Left ventricle myocardium inferior (tissue), 1 donor: Measurements from ENCODE around the gene CIAPIN1. TPM values are rescaled to one million over a fixed set of nuclear protein-coding genes. Genes with fewer than 3 reads are reported as not detected.

Experiments used
- DNase-seq: peaks from one replicate; pipeline ENCODE4 v3.0.0-alpha.2; 2020
- H3K27ac ChIP-seq: fragments of 200-600 bp; replicated peaks from 2 replicates; pipeline ENCODE4 v1.8.0; 2021
- H3K27me3 ChIP-seq: fragments of 200-600 bp; 2 replicates; pipeline ENCODE4 v1.8.0; 2021; ENCODE audit warnings: low read depth
- H3K36me3 ChIP-seq: fragments of 200-600 bp; 2 replicates; pipeline ENCODE4 v1.8.0; 2021
- H3K4me1 ChIP-seq: fragments of 200-600 bp; 2 replicates; pipeline ENCODE4 v1.8.0; 2021
- H3K4me3 ChIP-seq: fragments of 200-600 bp; 2 replicates; pipeline ENCODE4 v1.8.0; 2021; ENCODE audit warnings: mild to moderate bottlenecking, moderate library complexity
- H3K9me3 ChIP-seq: fragments of 200-600 bp; replicated peaks from 2 replicates; pipeline ENCODE4 v1.8.0; 2021
- intact Hi-C: fragments of 100-400 bp; cut with micrococcal nuclease; formaldehyde crosslinking; loops from one replicate; pipeline ENCODE4 v1.11.0; 2022
- total RNA-seq: library from RNA; stranded (reverse); fragmentation: NEBNext Ultra II Directional; extraction: Animal tissue kit (Norgen Biotek cat#: 25700); gene quantifications from one replicate; pipeline ENCODE4 v1.2.1, GENCODE V29; 2021
- TF ChIP-seq, protein P1 (sequence below): fragments of 200-600 bp; IDR thresholded peaks from 2 replicates; pipeline ENCODE4 v1.8.0; 2021; ENCODE audit warnings: antibody characterized with exemption, mild to moderate bottlenecking, borderline replicate concordance
- donor health status: DM: no; HTN: yes; CAD: no; lungs with severe emphysema.

Gene CIAPIN1
- total RNA-seq, 1 donor from 2014 or later: 43.2 TPM

DNA sequence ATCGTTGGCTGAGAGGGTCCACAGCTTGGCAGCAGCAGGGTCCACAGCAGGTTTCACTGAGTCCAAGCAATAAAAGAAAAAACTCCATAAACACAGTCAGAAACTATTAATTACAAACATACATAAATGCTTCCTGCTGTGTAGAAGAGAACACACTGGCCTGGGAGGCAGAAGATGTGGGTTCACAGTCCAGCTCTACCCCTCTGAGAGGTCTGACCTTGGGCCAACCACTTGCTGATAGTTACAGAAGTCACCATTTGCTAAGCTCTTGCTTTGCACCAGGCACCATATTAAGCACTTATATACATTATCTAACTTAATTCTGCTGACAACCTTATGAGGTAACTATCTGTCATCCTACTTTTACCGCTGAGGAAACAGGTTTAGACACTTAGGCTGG is 14.7 kb downstream of the CIAPIN1 start:
- intact Hi-C loops: no loop called here
- H3K9me3 ChIP-seq: no peaks in the 10 kb centered on the region
- no peak for DNase-seq
- H3K27ac ChIP-seq: no peak overlapping the region
- TF ChIP-seq, protein P1, sequence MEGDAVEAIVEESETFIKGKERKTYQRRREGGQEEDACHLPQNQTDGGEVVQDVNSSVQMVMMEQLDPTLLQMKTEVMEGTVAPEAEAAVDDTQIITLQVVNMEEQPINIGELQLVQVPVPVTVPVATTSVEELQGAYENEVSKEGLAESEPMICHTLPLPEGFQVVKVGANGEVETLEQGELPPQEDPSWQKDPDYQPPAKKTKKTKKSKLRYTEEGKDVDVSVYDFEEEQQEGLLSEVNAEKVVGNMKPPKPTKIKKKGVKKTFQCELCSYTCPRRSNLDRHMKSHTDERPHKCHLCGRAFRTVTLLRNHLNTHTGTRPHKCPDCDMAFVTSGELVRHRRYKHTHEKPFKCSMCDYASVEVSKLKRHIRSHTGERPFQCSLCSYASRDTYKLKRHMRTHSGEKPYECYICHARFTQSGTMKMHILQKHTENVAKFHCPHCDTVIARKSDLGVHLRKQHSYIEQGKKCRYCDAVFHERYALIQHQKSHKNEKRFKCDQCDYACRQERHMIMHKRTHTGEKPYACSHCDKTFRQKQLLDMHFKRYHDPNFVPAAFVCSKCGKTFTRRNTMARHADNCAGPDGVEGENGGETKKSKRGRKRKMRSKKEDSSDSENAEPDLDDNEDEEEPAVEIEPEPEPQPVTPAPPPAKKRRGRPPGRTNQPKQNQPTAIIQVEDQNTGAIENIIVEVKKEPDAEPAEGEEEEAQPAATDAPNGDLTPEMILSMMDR: no peak
- no peaks in the 10 kb centered on the region for H3K27me3 ChIP-seq
- no peaks in the 10 kb centered on the region for H3K4me1 ChIP-seq
- H3K4me3 ChIP-seq: no peak overlapping the region
- H3K36me3 ChIP-seq: peaks cover 97% of the 10 kb centered on the region

DNA sequence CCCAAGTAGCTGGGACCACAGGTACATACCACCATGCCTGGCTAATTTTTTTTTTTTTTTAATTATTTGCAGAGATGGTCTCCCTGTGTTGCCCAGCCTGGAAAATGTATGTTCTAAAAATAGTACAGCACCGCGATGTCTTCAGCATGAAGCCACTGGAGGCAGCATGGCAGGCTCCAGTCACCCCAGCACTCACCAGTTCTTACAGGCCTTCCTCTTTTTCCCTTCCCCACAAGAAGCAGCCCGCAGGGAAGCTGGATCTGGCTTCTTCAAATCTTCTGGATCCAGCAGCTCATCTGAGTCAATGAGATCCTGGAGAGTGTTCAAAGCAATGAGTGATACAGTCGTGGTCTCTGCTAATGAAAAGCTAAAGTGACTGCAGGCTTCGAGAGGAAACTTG is 16.2 kb downstream of the CIAPIN1 start:
- H3K4me1 ChIP-seq: no peaks in the 10 kb centered on the region
- DNase-seq: no peak
- no peak overlapping the region for H3K27ac ChIP-seq
- no peaks in the 10 kb centered on the region for H3K9me3 ChIP-seq
- peaks cover 95% of the 10 kb centered on the region for H3K36me3 ChIP-seq
- no peak overlapping the region for H3K4me3 ChIP-seq
- no peaks in the 10 kb centered on the region for H3K27me3 ChIP-seq
- TF ChIP-seq, protein P1: no peak
- intact Hi-C loops: no loop called here

DNA sequence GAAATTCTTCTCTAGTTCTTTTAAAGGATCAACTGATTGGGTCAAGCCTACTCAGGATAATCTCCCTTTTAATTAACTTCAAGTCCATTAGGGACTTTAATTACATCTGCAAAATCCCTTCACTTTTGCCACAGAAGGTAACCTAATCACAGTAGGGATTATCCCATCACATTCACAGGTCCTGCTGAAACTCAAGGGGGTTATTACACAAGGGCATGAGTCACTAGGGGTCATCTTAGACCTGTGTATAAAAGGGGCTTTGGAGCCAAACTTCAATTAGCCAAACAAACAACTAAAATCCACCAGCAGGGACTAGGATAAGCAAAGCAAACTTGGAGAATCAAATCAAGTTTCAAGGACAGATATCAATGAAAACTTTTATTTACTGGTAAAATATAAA is 19.4 kb downstream of the CIAPIN1 start:
- no peak for DNase-seq
- H3K36me3 ChIP-seq: peaks cover 65% of the 10 kb centered on the region
- H3K27me3 ChIP-seq: no peaks in the 10 kb centered on the region
- H3K4me3 ChIP-seq: no peak overlapping the region
- H3K9me3 ChIP-seq: no peaks in the 10 kb centered on the region
- TF ChIP-seq, protein P1: no peak
- peaks cover 12% of the 10 kb centered on the region for H3K4me1 ChIP-seq
- intact Hi-C loops: no loop called here
- H3K27ac ChIP-seq: no peak overlapping the region

DNA sequence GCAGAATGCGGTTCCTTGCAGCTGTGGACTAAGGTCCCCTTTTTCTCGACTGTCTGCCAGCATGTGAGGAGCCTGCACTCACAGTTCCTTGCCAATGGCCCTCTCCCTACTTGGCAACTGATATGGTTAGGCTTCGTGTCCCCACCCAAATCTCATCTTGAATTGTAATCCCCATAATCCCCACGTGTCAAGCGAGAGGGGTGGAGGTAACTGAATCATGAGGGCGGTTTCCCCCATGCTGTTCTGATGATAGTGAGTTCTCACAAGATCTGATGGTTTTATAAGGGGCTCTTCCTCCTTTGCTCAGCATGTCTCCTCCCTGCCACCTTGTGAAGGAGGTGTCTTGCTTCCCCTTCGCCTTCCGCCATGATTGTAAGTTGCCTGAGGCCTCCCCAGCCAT is 19.9 kb downstream of the CIAPIN1 start:
- H3K36me3 ChIP-seq: peaks cover 59% of the 10 kb centered on the region
- H3K9me3 ChIP-seq: no peaks in the 10 kb centered on the region
- no peaks in the 10 kb centered on the region for H3K27me3 ChIP-seq
- TF ChIP-seq, protein P1: no peak
- no peak for DNase-seq
- peaks cover 17% of the 10 kb centered on the region for H3K4me1 ChIP-seq
- H3K4me3 ChIP-seq: no peak overlapping the region
- intact Hi-C loops: no loop called here
- H3K27ac ChIP-seq: no peak overlapping the region

DNA sequence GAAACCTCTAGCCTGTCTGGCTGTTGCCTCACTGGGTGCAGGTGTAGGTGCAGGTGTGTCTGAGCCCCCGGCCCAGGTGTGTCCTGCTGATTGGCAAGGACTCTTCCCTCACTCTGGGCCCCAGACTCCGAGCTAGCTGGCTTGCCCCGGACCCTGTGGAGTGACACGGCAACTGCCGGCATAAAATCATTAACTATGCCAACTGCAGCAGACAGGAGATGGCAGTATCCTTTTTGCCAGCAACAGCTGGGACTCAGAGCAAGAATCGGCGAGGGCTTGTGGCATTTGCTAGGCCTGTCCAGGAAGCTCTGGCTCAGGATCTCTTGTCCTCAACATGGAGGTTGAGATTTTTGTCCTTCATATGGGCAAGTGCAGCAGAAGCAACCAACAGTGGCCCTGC is 20.8 kb downstream of the CIAPIN1 start:
- Histone ChIP-seq H3K27ac (no peak overlapping the region), H3K9me3 (no peaks in the 10 kb centered on the region), H3K4me3 (no peak overlapping the region), H3K4me1 (peaks cover 24% of the 10 kb centered on the region), H3K27me3 (no peaks in the 10 kb centered on the region), H3K36me3 (peaks cover 50% of the 10 kb centered on the region)
- TF ChIP-seq, protein P1: no peak
- no peak for DNase-seq
- intact Hi-C loops: no loop called here

DNA sequence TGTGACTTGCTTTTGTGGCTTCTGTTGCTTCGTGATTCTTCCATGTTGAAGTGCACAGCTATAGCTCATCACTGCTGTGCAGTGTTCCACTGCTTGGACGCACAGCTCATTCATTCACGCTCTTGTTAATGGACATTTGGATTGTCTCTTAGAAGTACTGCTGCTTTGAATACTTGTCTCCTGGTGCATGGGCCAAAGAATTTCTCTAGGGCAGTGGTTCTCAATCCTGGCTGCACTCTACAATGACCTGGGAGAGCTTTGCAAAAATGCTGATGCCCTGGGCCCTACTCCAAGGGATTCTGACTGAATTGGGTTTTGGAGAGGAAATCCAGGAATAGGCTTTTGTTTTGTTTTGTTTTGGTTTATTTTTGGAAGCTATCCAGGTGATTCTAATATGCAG is 22.6 kb downstream of the CIAPIN1 start:
- Histone ChIP-seq H3K4me3 (no peak overlapping the region), H3K9me3 (no peaks in the 10 kb centered on the region), H3K27ac (peak overlapping the region; percentile 60), H3K36me3 (peaks cover 32% of the 10 kb centered on the region), H3K4me1 (peaks cover 26% of the 10 kb centered on the region), H3K27me3 (no peaks in the 10 kb centered on the region)
- intact Hi-C loops: no loop called here
- DNase-seq: no peak
- TF ChIP-seq, protein P1: no peak
